NCI-H2196 treated with DMSO at 0.1 percent for 48 hours (cell line): Measurements from ENCODE around the gene ABCB8.

Source experiments
- DNase-seq: peaks from one replicate; lab custom pipeline; 2025; ENCODE audit not compliant: unreplicated experiment; lab: John Stamatoyannopoulos, UW

ABCB8 gene

GRCh38 chr7:151070574-151070960 is 42.3 kb downstream of the ABCB8 start:
- no peak for DNase-seq

GRCh38 chr7:151071032-151071866 is 43.0 kb downstream of the ABCB8 start:
- no peak for DNase-seq

DNA sequence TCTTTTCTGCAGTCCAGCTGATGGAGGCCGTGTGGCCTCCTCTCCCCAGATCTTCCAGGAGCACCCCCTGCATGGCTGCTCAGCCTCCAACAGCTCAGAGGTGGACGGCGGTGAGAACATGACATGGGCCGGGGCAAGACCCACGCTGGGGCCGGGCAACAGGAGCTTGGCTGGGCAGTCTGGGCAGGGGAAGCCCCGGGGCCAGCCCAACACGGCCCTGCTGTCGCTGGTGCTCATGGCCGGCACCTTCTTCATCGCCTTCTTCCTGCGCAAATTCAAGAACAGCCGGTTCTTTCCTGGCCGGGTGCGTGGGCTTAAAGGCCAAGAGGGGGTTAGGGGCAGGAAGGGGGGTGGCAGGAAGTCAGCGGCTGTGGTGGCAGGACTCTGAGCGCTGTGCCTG is 45.7 kb downstream of the ABCB8 start:
- no peak for DNase-seq

DNA sequence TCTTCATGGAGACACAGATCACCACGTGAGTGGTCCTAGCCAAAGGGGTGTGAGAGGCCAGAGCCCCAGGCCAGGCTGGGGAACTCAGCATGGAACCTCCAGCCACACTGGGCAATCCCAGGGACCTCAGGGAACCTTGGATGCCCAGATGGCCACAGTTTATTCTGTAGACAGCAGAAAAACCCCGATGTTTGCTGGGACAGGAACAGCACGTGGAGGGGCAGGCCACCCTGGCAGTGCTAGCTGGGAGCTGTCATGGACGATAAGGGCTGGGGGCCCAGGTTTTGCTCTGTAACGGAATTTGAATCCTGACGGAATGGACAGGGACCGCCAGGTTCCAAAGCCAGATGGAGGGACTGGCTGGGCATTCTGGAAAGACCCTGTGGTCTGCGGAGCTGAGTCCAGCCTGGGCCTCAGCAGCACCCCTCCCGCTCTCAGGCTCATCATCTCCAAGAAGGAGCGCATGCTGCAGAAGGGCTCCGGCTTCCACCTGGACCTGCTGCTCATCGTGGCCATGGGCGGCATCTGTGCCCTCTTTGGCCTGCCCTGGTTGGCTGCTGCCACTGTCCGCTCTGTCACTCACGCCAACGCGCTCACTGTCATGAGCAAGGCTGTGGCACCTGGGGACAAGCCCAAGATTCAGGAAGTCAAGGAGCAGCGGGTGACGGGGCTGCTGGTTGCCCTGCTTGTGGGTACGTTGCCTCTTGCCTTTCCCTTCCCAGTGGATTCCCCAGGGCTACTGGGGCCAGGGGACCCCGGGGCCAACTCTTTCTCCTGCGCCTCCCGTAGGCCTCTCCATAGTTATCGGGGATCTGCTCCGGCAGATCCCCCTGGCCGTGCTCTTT is 46.8 kb downstream of the ABCB8 start:
- no peak for DNase-seq

GRCh38 chr7:151075662-151075971 is 47.4 kb downstream of the ABCB8 start:
- no peak for DNase-seq

GRCh38 chr7:151075978-151076426 is 47.8 kb downstream of the ABCB8 start:
- no peak for DNase-seq

DNA sequence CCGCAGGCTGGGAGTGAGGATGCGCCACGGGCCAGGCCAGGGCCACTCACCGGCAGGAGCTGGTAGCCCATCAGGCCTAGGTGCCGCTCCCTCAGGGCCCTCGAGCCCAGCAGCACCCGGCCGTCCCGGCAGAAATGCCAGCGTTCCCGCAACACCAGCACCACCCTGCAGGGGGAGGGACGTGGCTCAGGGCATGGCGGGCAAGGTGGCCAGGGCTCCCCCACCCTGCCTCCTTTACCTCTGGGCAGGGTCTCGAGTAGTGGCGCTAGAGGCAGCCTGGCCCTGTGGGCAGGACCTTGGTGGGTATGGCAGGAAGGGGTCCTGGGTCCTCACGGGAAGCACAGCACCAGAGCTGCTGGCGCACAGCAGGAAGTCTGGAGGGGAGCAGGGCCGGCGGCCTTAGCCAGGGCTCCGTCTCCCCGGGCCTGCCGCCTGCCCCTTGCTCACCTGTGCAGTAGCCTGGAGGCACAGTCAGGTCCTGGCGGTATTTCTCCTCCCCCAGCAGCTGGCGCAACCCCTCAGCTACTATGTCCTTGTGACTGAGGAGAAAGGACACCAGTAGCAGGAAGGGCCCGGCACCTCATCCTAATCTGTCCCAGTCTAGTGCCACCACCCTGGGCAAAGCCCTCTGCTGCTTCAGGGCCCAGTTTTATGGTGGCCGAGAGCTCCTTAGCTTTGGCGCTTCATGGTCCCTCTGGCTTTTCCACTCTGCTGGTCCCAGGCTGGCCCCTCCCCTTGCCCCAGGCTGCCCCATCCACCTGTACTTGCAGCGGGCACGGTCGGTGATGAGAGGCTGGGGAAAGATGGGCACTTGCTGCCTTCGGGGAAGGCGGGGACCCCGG is 48.8 kb downstream of the ABCB8 start:
- no peak for DNase-seq

GRCh38 chr7:151077705-151078232 is 49.5 kb downstream of the ABCB8 start:
- no peak for DNase-seq

DNA sequence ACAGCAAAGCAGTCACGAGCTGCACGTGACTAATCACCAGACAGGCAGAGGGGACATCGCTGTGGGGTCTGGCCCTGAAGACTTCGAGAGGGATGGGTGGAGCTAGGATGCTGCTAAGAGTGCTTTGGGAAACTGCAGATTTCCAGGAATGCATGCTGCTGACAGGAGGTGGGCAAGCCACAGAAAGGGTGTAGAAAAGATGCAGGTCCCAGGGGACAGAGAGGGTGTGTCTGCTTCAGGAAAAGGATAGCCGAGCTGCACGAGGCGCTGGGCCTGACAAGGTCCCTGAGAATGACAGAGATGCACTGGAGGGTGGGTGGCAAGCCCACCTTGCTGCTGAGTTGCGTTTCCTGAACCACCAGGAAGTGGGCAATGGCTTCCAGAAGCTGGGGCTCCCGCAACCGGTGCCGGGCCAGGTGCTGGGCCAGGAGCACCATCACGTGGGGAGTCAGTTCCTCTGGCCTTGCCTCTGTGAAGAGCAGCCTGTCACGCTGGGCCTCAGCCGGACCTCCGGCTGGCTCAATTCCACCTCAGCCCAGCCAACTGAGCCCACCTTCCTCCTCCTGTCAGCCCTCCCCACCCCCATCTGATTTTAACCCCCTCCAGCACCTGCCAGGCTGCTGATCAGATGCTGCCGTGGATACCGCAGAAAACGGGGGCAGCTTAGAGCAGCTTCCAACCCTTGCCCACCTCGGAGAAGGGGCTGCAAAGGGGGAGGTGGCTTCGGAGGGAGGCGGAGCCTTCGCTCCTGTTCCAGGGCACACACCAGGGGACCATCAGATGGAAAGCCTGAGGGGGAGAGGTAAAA is 50.2 kb downstream of the ABCB8 start:
- DNase-seq = no peak

GRCh38 chr7:151079199-151079910 is 51.1 kb downstream of the ABCB8 start:
- DNase-seq = no peak

- DNase-seq = no peak
These were observed 51.8 kb downstream of the ABCB8 start for GRCh38 chr7:151080067-151080521.

- peak; percentile 49 for DNase-seq
These were observed 52.4 kb downstream of the ABCB8 start, which contains the start of gene FASTK for GRCh38 chr7:151080522-151081169. FASTK (minus strand) TSS chr7:151080809; CDS start chr7:151080766, 43 bp downstream.

GRCh38 chr7:151081170-151082101 is 53.2 kb downstream of the ABCB8 start:
- DNase-seq = no peak

DNA sequence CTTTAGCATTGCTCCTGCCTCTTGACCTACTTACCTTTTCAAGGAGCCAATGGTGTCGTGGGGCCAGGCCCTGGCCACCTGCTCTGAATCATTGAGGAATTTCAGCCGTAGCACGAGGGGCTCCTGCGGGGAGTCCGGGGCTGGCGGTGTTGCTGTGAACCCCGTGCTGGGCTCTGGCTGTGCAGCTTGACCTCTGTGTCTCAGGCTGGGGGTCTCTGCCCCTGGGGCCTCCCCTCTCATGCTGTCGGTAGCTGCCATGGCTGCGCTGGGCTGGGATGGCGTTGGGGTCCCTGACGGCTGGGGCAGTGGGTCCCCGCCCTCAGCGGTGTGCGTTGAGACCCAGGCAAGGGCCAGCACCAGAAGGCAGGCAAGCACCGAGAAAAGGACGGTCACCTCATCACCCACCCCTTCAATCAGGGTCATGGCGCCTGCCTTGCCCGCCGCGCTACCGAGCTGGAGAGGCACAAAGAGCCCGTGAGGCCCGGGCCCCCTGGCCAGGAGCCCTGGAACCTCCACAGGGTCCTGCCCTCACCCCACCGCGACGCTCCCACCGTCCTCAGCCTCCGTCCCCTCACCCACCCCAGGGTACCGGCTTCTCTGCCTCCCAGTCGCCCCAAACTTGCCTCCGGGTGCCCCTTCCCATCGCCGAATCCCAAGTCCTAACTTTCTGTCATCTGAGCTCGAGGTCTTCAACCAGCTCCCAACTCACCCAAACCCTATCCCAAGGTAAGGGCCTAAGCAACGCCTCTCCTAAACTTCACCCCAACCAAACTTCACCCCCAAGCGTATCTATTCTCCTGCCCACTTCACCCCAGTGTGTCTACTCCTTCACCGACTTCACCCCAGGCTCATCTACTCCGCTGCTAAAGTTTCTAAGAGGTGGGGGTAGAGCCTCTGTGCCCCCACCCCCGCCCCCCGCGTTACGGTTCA is 54.2 kb downstream of the ABCB8 start:
- DNase-seq = no peak

DNA sequence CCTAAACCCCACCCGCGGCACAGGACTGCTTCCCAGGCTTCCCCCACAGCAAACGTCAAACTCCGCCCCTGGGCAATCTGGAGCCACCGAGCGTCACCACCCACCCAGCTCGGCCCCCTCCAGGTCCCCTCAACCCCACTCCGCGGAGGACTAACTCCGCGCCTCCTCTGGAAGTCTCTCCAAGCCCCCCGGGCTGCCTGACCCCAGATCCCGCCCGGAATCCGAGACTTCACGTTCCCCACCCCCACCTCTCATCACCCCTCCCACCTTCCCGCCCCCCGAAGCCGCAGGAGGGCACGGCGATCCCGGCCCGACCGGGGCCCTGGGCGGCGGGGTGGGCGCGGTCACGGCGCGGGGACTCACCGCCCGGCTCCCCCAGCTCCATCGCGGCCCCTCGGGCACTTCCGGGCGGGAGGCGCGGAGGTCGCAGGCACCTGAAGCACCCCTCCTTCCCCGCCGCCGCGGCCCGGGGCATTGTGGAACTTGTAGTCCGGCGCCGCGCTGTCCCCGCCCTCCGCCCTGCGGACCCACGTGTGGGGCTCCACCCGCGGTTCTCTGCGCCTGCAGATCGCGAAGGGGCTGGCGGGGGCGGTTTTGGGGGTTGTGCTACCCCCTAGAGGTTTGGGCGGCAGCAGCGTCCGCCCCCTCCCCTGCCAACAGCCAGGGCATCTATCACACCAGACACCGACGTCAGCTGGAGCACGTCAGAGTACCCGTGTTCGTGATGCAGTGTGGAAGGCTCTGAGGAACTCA is 55.0 kb downstream of the ABCB8 start, which contains the start of gene TMUB1:
TSS of gene TMUB1 (minus strand) at position 423 of the 753 bp plus-strand sequence. CDS start 930 bp downstream, outside the sequence.
- DNase-seq = peak; percentile 6

DNA sequence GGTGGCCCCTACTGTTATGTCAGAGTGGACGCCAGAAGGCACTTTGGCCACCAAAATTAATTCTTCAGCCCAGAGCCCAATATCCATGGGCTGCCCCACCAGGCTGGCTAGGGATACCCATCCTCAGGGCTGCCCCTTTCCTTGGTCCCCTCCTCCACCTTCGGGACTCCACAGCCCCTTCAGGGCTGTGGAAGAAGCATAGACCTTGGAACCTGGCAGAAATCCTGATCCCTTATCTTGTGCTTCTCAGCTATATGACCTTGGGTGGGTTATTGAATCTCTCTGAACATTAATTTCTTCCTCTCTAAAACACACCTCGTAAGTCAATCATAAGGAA is 55.5 kb downstream of the ABCB8 start:
- DNase-seq = no peak
